Measurements from ENCODE around the gene OXSR1. TPM values are rescaled to one million over a fixed set of nuclear protein-coding genes. Genes with fewer than 3 reads are reported as not detected.

Gene OXSR1
- total RNA-seq, 1 donor from 2014 or later = 95.3 TPM

GRCh38 chr3:38207254-38208003 is 42.1 kb downstream of the OXSR1 start:
- H3K36me3 ChIP-seq (ENCODE audit: control insufficient read depth, insufficient read depth, low read length) = peaks cover 6% of the 10 kb centered on the region
- FAIRE-seq (no peak), DNase-seq (ENCODE audit: low read depth) (no peak)
- H3K27me3 ChIP-seq (ENCODE audit: control insufficient read depth, insufficient read depth, low read length) = no peaks in the 10 kb centered on the region
- no peak overlapping the region for H3K4me3 ChIP-seq (ENCODE audit: low read depth, low read length)
- no peak for TF ChIP-seq CTCF (IDR thresholded peaks at IDR 0.05; ENCODE audit: insufficient read depth, low read length, severe bottlenecking)

- H3K4me3 ChIP-seq (ENCODE audit: low read depth, low read length) = no peak overlapping the region
- peaks cover 2% of the 10 kb centered on the region for H3K36me3 ChIP-seq (ENCODE audit: control insufficient read depth, insufficient read depth, low read length)
- DNase-seq (ENCODE audit: low read depth) (no peak), FAIRE-seq (no peak)
- no peak for TF ChIP-seq CTCF (IDR thresholded peaks at IDR 0.05; ENCODE audit: insufficient read depth, low read length, severe bottlenecking)
- H3K27me3 ChIP-seq (ENCODE audit: control insufficient read depth, insufficient read depth, low read length) = no peaks in the 10 kb centered on the region
Observed at GRCh38 chr3:38210141-38210757, 44.9 kb downstream of the OXSR1 start.

DNA sequence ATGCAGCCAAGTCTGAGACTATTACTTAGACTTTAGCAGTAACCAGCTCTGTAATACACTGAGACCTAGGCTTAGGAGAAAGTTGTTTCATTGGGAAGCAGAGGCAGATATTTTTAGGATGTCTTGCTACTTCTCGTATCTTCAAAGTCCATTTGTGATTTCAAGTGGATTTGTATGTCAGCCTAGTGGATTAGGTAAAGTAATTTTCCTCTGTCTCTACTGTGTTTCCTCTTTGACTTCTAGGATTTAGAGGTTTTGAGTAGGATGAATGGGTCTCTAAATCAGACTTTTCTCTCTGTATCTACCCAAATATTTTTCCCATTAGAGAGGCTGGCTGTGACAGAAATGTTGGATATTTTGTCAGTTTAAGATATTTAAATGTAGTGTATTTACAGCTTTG is 46.8 kb downstream of the OXSR1 start:
- no peaks in the 10 kb centered on the region for H3K27me3 ChIP-seq (ENCODE audit: control insufficient read depth, insufficient read depth, low read length)
- FAIRE-seq (no peak), DNase-seq (ENCODE audit: low read depth) (no peak)
- H3K4me3 ChIP-seq (ENCODE audit: low read depth, low read length) = no peak overlapping the region
- peaks cover 2% of the 10 kb centered on the region for H3K36me3 ChIP-seq (ENCODE audit: control insufficient read depth, insufficient read depth, low read length)
- no peak for TF ChIP-seq CTCF (IDR thresholded peaks at IDR 0.05; ENCODE audit: insufficient read depth, low read length, severe bottlenecking)

DNA sequence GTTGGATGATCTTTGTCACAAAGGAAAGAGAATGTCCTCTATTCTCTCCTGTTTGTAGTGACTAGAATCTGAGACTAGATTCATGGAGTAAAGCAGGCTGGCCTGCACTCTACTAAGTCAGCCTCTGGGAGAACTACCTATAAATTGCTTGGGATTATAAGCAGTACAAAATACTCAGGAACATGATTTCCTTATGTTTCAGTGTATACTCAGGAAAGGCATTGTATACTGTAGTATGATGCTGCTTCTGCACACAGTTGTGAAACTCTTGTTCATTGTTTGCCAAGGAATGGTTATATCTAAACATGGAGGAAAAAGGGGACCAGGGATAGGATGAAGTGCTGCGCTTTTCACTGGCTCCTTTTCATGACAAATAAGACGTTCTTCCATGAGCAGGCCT is 49.2 kb downstream of the OXSR1 start:
- Histone ChIP-seq H3K27me3 (ENCODE audit: control insufficient read depth, insufficient read depth, low read length) (no peaks in the 10 kb centered on the region), H3K4me3 (ENCODE audit: low read depth, low read length) (no peak overlapping the region), H3K36me3 (ENCODE audit: control insufficient read depth, insufficient read depth, low read length) (no peaks in the 10 kb centered on the region)
- no peak for TF ChIP-seq CTCF (IDR thresholded peaks at IDR 0.05; ENCODE audit: insufficient read depth, low read length, severe bottlenecking)
- FAIRE-seq (no peak), DNase-seq (ENCODE audit: low read depth) (peak; percentile 14)

GRCh38 chr3:38219609-38220197 is 54.4 kb downstream of the OXSR1 start:
- Histone ChIP-seq H3K27me3 (ENCODE audit: control insufficient read depth, insufficient read depth, low read length) (no peaks in the 10 kb centered on the region), H3K36me3 (ENCODE audit: control insufficient read depth, insufficient read depth, low read length) (peaks cover 1% of the 10 kb centered on the region), H3K4me3 (ENCODE audit: low read depth, low read length) (no peak overlapping the region)
- FAIRE-seq = no peak
- no peak for TF ChIP-seq CTCF (IDR thresholded peaks at IDR 0.05; ENCODE audit: insufficient read depth, low read length, severe bottlenecking)
- no peak for DNase-seq (ENCODE audit: low read depth)

All from bronchial epithelial cell (primary cell).